ENCODE measurements around the gene TRAF3IP3.

Gene TRAF3IP3

GRCh38 chr1:209755926-209756614, at the start of gene TRAF3IP3:
Gene TRAF3IP3, plus strand, starts transcription at chr1:209756053. Its CDS starts 3,987 bp downstream, at chr1:209760040.
- TF ChIP-seq GATA2 (IDR thresholded peaks at IDR 0.05; ENCODE audit: low read depth, low read length): no peak
- TF ChIP-seq GATA3 (IDR thresholded peaks at IDR 0.05; ENCODE audit: low read depth, low read length): no peak

- TF ChIP-seq GATA2 (IDR thresholded peaks at IDR 0.05; ENCODE audit: low read depth, low read length) (no peak), GATA3 (IDR thresholded peaks at IDR 0.05; ENCODE audit: low read depth, low read length) (no peak)
Measured at GRCh38 chr1:209706622-209707021, 49.2 kb upstream of the TRAF3IP3 start.

GRCh38 chr1:209707308-209707707, 48.5 kb upstream of the TRAF3IP3 start:
- TF ChIP-seq GATA2 (IDR thresholded peaks at IDR 0.05; ENCODE audit: low read depth, low read length): no peak

GRCh38 chr1:209708297-209708696, 47.6 kb upstream of the TRAF3IP3 start:
- TF ChIP-seq GATA3 (IDR thresholded peaks at IDR 0.05; ENCODE audit: low read depth, low read length) (no peak), GATA2 (IDR thresholded peaks at IDR 0.05; ENCODE audit: low read depth, low read length) (no peak)

GRCh38 chr1:209710093-209710492, 45.8 kb upstream of the TRAF3IP3 start:
- TF ChIP-seq GATA2 (IDR thresholded peaks at IDR 0.05; ENCODE audit: low read depth, low read length): no peak
- no peak for TF ChIP-seq GATA3 (IDR thresholded peaks at IDR 0.05; ENCODE audit: low read depth, low read length)

GRCh38 chr1:209710847-209711246, 45.0 kb upstream of the TRAF3IP3 start:
- TF ChIP-seq GATA2 (IDR thresholded peaks at IDR 0.05; ENCODE audit: low read depth, low read length): no peak
- TF ChIP-seq GATA3 (IDR thresholded peaks at IDR 0.05; ENCODE audit: low read depth, low read length): no peak

GRCh38 chr1:209714338-209714737, 41.5 kb upstream of the TRAF3IP3 start:
- TF ChIP-seq GATA3 (IDR thresholded peaks at IDR 0.05; ENCODE audit: low read depth, low read length) (no peak), GATA2 (IDR thresholded peaks at IDR 0.05; ENCODE audit: low read depth, low read length) (no peak)

- TF ChIP-seq GATA3 (IDR thresholded peaks at IDR 0.05; ENCODE audit: low read depth, low read length): no peak
Measured at GRCh38 chr1:209715314-209715713, 40.5 kb upstream of the TRAF3IP3 start.

GRCh38 chr1:209717818-209718217, 38.0 kb upstream of the TRAF3IP3 start:
- TF ChIP-seq GATA3 (IDR thresholded peaks at IDR 0.05; ENCODE audit: low read depth, low read length) (no peak), GATA2 (IDR thresholded peaks at IDR 0.05; ENCODE audit: low read depth, low read length) (no peak)

- TF ChIP-seq GATA2 (IDR thresholded peaks at IDR 0.05; ENCODE audit: low read depth, low read length) (no peak), GATA3 (IDR thresholded peaks at IDR 0.05; ENCODE audit: low read depth, low read length) (no peak)
Measured at GRCh38 chr1:209720326-209720725, 35.5 kb upstream of the TRAF3IP3 start.

- TF ChIP-seq GATA2 (IDR thresholded peaks at IDR 0.05; ENCODE audit: low read depth, low read length) (no peak), GATA3 (IDR thresholded peaks at IDR 0.05; ENCODE audit: low read depth, low read length) (no peak)
Measured at GRCh38 chr1:209720826-209721225, 35.0 kb upstream of the TRAF3IP3 start.

GRCh38 chr1:209721323-209721722, 34.5 kb upstream of the TRAF3IP3 start:
- no peak for TF ChIP-seq GATA3 (IDR thresholded peaks at IDR 0.05; ENCODE audit: low read depth, low read length)
- no peak for TF ChIP-seq GATA2 (IDR thresholded peaks at IDR 0.05; ENCODE audit: low read depth, low read length)

GRCh38 chr1:209723265-209723664, 32.6 kb upstream of the TRAF3IP3 start:
- no peak for TF ChIP-seq GATA3 (IDR thresholded peaks at IDR 0.05; ENCODE audit: low read depth, low read length)
- no peak for TF ChIP-seq GATA2 (IDR thresholded peaks at IDR 0.05; ENCODE audit: low read depth, low read length)

GRCh38 chr1:209723756-209724693, 31.8 kb upstream of the TRAF3IP3 start:
- TF ChIP-seq GATA3 (IDR thresholded peaks at IDR 0.05; ENCODE audit: low read depth, low read length) (no peak), GATA2 (IDR thresholded peaks at IDR 0.05; ENCODE audit: low read depth, low read length) (no peak)

- TF ChIP-seq GATA2 (IDR thresholded peaks at IDR 0.05; ENCODE audit: low read depth, low read length): no peak
- no peak for TF ChIP-seq GATA3 (IDR thresholded peaks at IDR 0.05; ENCODE audit: low read depth, low read length)
Measured at GRCh38 chr1:209727286-209727685, 28.6 kb upstream of the TRAF3IP3 start.

Measured in SH-SY5Y (cell line).